K562 (cell line): ENCODE measurements around the gene SYNGR3. TPM values are rescaled to one million over a fixed set of nuclear protein-coding genes. Genes with fewer than 3 reads are reported as not detected.
A peak's percentile ranks its signal among the peaks of the same experiment; 100 is the strongest.

Experiments
- CREB1 ChIP-seq, 2 experiments: sonication (generic) in 1 of 2; formaldehyde crosslinking in 1 of 2; IDR thresholded peaks; 2 replicates each; pipeline versions ENCODE4 v1.6.1 to v1.8.0; 2012 to 2022; ENCODE audit warnings: inconsistent platforms in 1 of 2, mild to moderate bottlenecking in 1 of 2, missing genetic modification reagents in 1 of 2, moderate library complexity in 1 of 2
- KLF10 ChIP-seq: fragments of 250-450 bp; sonication (Bioruptor Pico); IDR thresholded peaks from 2 replicates; pipeline ENCODE4 v1.6.1; 2021; ENCODE audit warnings: matching md5 sums
- MBD2 ChIP-seq: sonication (generic); IDR thresholded peaks from 2 replicates; pipeline ENCODE4 v1.6.1; 2016; ENCODE audit warnings: low read depth, borderline replicate concordance
- NEUROD1 ChIP-seq: fragments of 150-350 bp; IDR thresholded peaks from 2 replicates; pipeline ENCODE4 v1.6.1; 2014; ENCODE audit warnings: borderline replicate concordance, low read length, low read depth; ENCODE audit not compliant: partially characterized antibody
- OTX1 ChIP-seq: fragments of 450-650 bp; formaldehyde crosslinking; IDR thresholded peaks from 2 replicates; pipeline ENCODE4 v1.4.0; 2022; ENCODE audit warnings: mild to moderate bottlenecking
- PHB ChIP-seq: fragments of 250-450 bp; sonication (Bioruptor Pico); IDR thresholded peaks from 2 replicates; pipeline ENCODE4 v1.5.0; 2021
- SIRT6 ChIP-seq: IDR thresholded peaks from one replicate; pipeline ENCODE4 v1.6.1; 2012; ENCODE audit warnings: low read depth, mild to moderate bottlenecking, control low read depth, inconsistent platforms, low read length, moderate library complexity
- ZNF134 ChIP-seq: fragments of 250-450 bp; sonication (Bioruptor Pico); conservative IDR thresholded peaks from 2 replicates; pipeline ENCODE4 v1.4.0; 2020
- ZNF239 ChIP-seq: fragments of 250-450 bp; sonication (Bioruptor Pico); IDR thresholded peaks from 2 replicates; pipeline ENCODE4 v1.4.0; 2020; ENCODE audit warnings: mild to moderate bottlenecking
- ZNF253 ChIP-seq: fragments of 250-450 bp; sonication (Bioruptor Pico); conservative IDR thresholded peaks from 2 replicates; pipeline ENCODE4 v1.6.1; 2021; ENCODE audit warnings: mild to moderate bottlenecking
- ZNF282 ChIP-seq: sonication (generic); formaldehyde crosslinking; IDR thresholded peaks from 2 replicates; pipeline ENCODE4 v1.8.1; 2023; ENCODE audit warnings: missing genetic modification reagents
- ZNF354B ChIP-seq: fragments of 250-450 bp; sonication (Bioruptor Pico); IDR thresholded peaks from 2 replicates; pipeline ENCODE4 v1.4.0; 2020
- ZNF408 ChIP-seq: fragments of 250-450 bp; sonication (Bioruptor Pico); IDR thresholded peaks from 2 replicates; pipeline ENCODE4 v1.4.0; 2020; ENCODE audit warnings: low read depth, mild to moderate bottlenecking, moderate library complexity
- polyA plus RNA-seq, 8 experiments: library from polyadenylated mRNA; depleted of rRNA in 4 of 8; stranded (reverse) in 5 of 8; unstranded in 3 of 8; fragments of >200 nt; fragmentation: Nextera tagmentation in 2 of 8; fragmentation: Illumina TruSeq in 1 of 8; extraction: Ambion mirVana in 2 of 8; extraction: Trizol in 1 of 8; gene quantifications; 2 replicates each; pipeline versions ENCODE4 v1.2.1 to v1.2.3, GENCODE V29; 2011 to 2014; ENCODE audit warnings: inconsistent platforms in 1 of 8, missing spikeins in 1 of 8
- total RNA-seq, 7 experiments: library from RNA; depleted of rRNA in 6 of 7; stranded (reverse); fragments of >200 nt in 6 of 7; fragmentation: Illumina TruSeq in 2 of 7; extraction: Trizol in 2 of 7; gene quantifications; 2 replicates each; pipeline versions ENCODE4 v1.2.1 to v1.2.3, GENCODE V29; 2011 to 2021; ENCODE audit warnings: low replicate concordance in 1 of 7
- TF ChIP-seq, protein P1 (sequence below), 2 experiments: fragments of 450-650 bp; conservative IDR thresholded peaks; 2 replicates each; pipeline ENCODE4 v1.6.1; 2017; ENCODE audit warnings: mild to moderate bottlenecking in 2 of 2, moderate library complexity in 2 of 2
- TF ChIP-seq, protein P2 (sequence below), 2 experiments: fragments of 450-650 bp; IDR thresholded peaks; 2 replicates each; pipeline ENCODE4 v1.6.1; 2018; ENCODE audit warnings: mild to moderate bottlenecking in 2 of 2, low read depth in 1 of 2; ENCODE audit not compliant: partially characterized antibody in 2 of 2
- TF ChIP-seq, protein P3 (sequence below): IDR thresholded peaks from 2 replicates; pipeline ENCODE4 v1.6.1; 2011; ENCODE audit warnings: borderline replicate concordance, low read depth, mild to moderate bottlenecking, moderate library complexity, low read length; ENCODE audit not compliant: insufficient read depth, poor library complexity, severe bottlenecking
- TF ChIP-seq, protein P4 (sequence below): fragments of 250-450 bp; sonication (Bioruptor Pico); IDR thresholded peaks from 2 replicates; pipeline ENCODE4 v1.8.0; 2022; ENCODE audit warnings: inconsistent platforms, mild to moderate bottlenecking, moderate library complexity, borderline replicate concordance

SYNGR3 gene
- total and polyA plus RNA-seq, 9 of the 15 experiments (the other 6 are each of a cell fraction or from before 2014, with no cell fraction given), result 3.7 to 69.2 (median 36.3) TPM

DNA sequence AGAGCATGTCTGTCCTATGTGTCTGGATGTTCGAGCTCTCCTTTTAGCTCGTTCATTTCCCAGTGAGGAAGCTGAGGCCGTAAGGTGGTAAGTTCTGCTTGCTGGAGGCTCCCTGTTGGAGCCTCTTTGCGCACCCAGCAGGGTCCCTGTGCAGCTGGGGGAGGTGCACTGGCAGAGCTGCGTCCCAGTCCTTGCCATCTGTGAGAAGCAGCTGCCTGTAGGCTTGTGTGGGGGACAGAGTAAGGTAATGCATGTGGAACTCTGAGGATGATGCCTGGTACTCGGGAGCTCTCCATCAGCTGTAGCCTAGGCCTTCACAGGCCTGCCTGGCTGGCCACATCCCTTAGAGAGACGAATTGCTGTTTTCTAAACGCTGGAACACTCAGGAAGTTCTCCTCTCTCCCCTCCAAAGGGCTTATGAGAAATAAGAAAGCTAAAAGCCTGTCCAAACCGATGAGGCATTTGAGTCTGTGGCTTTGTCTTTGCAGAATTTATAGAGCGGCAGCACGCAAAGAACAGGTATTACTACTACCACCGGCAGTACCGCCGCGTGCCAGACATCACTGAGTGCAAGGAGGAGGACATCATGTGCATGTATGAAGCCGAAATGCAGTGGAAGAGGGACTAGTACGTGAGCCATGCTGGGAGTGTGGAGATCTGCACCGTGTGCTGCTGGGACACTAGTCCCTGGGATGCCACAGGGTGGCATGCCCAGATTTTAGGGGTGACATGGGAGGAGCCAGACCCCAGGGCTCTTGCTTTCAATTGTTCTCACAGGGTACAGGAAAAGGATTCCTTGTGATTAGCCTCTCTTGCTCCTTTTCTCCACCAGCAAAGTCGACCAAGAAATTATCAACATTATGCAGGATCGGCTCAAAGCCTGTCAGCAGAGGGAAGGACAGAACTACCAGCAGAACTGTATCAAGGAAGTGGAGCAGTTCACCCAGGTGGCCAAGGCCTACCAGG lies 28.8 kb upstream of the SYNGR3 start (continued):
- TF ChIP-seq, protein P1, sequence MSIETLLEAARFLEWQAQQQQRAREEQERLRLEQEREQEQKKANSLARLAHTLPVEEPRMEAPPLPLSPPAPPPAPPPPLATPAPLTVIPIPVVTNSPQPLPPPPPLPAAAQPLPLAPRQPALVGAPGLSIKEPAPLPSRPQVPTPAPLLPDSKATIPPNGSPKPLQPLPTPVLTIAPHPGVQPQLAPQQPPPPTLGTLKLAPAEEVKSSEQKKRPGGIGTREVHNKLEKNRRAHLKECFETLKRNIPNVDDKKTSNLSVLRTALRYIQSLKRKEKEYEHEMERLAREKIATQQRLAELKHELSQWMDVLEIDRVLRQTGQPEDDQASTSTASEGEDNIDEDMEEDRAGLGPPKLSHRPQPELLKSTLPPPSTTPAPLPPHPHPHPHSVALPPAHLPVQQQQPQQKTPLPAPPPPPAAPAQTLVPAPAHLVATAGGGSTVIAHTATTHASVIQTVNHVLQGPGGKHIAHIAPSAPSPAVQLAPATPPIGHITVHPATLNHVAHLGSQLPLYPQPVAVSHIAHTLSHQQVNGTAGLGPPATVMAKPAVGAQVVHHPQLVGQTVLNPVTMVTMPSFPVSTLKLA (conservative IDR thresholded peaks at IDR 0.05), result 0 out of 4 replicates have a peak, but pooled peaks of 1 of the 2 experiments have one; percentile 31
- peak; percentile 18; the same call in 1 of the 2 replicates for TF ChIP-seq ZNF282 (CRISPR knock-in tag)
- no peak for TF ChIP-seq ZNF239 (CRISPR knock-in tag)
- TF ChIP-seq PHB (CRISPR knock-in tag), result 0 out of 2 replicates have a peak, but pooled peaks have one; percentile 36
- TF ChIP-seq, protein P2, sequence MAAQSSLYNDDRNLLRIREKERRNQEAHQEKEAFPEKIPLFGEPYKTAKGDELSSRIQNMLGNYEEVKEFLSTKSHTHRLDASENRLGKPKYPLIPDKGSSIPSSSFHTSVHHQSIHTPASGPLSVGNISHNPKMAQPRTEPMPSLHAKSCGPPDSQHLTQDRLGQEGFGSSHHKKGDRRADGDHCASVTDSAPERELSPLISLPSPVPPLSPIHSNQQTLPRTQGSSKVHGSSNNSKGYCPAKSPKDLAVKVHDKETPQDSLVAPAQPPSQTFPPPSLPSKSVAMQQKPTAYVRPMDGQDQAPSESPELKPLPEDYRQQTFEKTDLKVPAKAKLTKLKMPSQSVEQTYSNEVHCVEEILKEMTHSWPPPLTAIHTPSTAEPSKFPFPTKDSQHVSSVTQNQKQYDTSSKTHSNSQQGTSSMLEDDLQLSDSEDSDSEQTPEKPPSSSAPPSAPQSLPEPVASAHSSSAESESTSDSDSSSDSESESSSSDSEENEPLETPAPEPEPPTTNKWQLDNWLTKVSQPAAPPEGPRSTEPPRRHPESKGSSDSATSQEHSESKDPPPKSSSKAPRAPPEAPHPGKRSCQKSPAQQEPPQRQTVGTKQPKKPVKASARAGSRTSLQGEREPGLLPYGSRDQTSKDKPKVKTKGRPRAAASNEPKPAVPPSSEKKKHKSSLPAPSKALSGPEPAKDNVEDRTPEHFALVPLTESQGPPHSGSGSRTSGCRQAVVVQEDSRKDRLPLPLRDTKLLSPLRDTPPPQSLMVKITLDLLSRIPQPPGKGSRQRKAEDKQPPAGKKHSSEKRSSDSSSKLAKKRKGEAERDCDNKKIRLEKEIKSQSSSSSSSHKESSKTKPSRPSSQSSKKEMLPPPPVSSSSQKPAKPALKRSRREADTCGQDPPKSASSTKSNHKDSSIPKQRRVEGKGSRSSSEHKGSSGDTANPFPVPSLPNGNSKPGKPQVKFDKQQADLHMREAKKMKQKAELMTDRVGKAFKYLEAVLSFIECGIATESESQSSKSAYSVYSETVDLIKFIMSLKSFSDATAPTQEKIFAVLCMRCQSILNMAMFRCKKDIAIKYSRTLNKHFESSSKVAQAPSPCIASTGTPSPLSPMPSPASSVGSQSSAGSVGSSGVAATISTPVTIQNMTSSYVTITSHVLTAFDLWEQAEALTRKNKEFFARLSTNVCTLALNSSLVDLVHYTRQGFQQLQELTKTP (IDR thresholded peaks at IDR 0.05; ENCODE audit: low read depth in 1 of 2, partially characterized antibody in 2 of 2), result no peak
- TF ChIP-seq OTX1 (CRISPR knock-in tag), result peak; percentile 73; the same call in 1 of the 2 replicates
- no peak for TF ChIP-seq ZNF134
- TF ChIP-seq ZNF253 (CRISPR knock-in tag), result peak; percentile 87
- no peak; the same call in 1 of the 2 replicates for TF ChIP-seq CREB1 (IDR thresholded peaks at IDR 0.05)
- 0 out of 2 replicates have a peak, but pooled peaks have one; percentile 18 for TF ChIP-seq CREB1 (CRISPR knock-in tag; IDR thresholded peaks at IDR 0.05)
- no peak for TF ChIP-seq NEUROD1
- TF ChIP-seq ZNF408 (CRISPR knock-in tag), result no peak
- TF ChIP-seq ZNF354B (CRISPR knock-in tag), result peak; percentile 21; the same call in 1 of the 2 replicates
- peak; percentile 17 for TF ChIP-seq MBD2
- TF ChIP-seq, protein P3, sequence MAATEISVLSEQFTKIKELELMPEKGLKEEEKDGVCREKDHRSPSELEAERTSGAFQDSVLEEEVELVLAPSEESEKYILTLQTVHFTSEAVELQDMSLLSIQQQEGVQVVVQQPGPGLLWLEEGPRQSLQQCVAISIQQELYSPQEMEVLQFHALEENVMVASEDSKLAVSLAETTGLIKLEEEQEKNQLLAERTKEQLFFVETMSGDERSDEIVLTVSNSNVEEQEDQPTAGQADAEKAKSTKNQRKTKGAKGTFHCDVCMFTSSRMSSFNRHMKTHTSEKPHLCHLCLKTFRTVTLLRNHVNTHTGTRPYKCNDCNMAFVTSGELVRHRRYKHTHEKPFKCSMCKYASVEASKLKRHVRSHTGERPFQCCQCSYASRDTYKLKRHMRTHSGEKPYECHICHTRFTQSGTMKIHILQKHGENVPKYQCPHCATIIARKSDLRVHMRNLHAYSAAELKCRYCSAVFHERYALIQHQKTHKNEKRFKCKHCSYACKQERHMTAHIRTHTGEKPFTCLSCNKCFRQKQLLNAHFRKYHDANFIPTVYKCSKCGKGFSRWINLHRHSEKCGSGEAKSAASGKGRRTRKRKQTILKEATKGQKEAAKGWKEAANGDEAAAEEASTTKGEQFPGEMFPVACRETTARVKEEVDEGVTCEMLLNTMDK, result peak; percentile 0
- peak; percentile 84 for TF ChIP-seq KLF10
- TF ChIP-seq, protein P4, sequence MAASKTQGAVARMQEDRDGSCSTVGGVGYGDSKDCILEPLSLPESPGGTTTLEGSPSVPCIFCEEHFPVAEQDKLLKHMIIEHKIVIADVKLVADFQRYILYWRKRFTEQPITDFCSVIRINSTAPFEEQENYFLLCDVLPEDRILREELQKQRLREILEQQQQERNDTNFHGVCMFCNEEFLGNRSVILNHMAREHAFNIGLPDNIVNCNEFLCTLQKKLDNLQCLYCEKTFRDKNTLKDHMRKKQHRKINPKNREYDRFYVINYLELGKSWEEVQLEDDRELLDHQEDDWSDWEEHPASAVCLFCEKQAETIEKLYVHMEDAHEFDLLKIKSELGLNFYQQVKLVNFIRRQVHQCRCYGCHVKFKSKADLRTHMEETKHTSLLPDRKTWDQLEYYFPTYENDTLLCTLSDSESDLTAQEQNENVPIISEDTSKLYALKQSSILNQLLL, result no peak
- TF ChIP-seq SIRT6, result peak; percentile 97
